Measurements from ENCODE around the gene INHBE.
"Not testable (repeated sequence)": the region's sequence is repeated elsewhere in the genome, so short reads cannot be mapped to it uniquely, and the experiment has no call there.

Gene INHBE

DNA sequence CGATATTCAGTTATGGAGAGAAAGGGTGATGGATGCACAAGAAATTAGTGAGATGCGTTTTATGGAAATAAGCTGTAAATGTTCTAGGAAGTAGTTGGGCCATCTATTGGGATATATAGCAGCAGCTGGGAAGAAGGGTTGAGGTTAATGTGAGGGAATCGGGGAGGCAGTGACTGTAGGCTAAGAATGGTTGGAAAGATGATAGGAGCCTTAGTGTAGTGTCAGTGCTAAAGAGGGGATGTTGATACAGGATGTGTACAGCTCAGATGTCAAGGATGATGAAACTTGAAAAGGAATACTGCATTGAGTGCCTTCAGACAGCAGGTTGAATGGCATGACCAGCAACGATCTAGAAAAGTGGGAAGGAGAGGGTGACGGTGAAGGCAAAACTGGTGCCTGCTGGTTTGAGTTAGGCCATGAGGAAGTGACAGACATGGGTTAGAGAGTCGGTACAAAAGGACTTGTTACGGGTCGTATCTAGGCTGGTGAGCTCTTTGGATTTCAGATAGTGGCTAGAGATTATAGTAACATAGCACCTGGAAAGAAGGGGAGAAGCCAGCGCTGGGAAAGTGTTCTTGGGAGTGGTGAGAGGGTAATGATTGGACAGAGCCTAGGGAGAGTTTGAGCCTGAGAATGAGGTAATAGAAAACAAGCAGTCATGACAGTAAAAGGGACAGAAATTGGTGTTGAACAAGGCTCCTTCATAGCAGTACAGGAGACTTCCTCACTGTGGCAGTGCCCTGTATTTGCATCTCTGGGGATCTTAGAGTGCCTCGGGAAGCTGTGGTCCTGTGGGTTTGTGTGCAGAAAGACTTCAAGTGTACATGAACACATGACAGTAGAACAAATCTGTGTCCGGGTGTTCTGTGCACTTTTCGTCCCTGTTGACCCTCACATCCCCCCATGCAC, 42.4 kb downstream of the INHBE start:
- no peak for TF ChIP-seq TAF1 (IDR thresholded peaks at IDR 0.05; ENCODE audit: borderline replicate concordance, low read depth, low read length)
- peak; percentile 15; the same call in 1 of the 2 replicates for TF ChIP-seq POLR2A (IDR thresholded peaks at IDR 0.05; ENCODE audit: low read depth, low read length)
- no peak for DNase-seq (ENCODE audit: insufficient read length)
- FAIRE-seq, result no peak

DNA sequence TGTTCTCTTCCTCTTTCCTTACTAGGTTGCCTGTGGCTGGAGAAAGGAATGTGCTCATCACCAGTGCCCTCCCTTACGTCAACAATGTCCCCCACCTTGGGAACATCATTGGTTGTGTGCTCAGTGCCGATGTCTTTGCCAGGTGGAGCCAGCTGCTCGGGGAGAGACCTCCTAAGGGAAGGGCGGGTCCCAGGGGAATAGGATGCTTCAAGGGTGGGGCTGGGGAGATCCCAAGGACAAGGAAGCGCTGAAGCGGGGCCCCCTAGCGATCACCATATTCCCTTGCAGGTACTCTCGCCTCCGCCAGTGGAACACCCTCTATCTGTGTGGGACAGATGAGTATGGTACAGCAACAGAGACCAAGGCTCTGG, 43.0 kb downstream of the INHBE start:
- FAIRE-seq (no peak), DNase-seq (ENCODE audit: insufficient read length) (no peak)
- TF ChIP-seq POLR2AphosphoS5 (IDR thresholded peaks at IDR 0.05; ENCODE audit: low read depth, low read length) (no peak), TAF1 (IDR thresholded peaks at IDR 0.05; ENCODE audit: borderline replicate concordance, low read depth, low read length) (no peak), POLR2A (IDR thresholded peaks at IDR 0.05; ENCODE audit: low read depth, low read length) (no peak; the same call in 1 of the 2 replicates)

DNA sequence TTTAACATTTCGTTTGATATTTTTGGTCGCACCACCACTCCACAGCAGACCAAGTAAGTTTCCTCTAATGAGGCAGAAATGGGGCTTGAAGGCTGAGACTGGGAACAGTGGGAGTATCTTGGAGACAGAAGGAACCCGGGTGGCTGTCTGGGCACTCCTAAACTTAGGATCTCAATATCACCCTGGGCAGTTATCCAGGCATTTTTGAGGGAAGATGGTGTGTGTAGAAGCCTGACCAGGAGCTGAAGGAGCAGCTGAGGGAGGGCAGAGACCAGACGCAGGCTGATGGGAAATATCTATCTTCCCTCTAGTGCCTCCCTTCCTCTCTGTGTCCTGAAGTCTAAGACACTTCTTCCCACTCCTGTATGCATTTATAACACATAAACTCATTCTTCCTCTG, 43.5 kb downstream of the INHBE start:
- no peak for TF ChIP-seq POLR2AphosphoS5 (IDR thresholded peaks at IDR 0.05; ENCODE audit: low read depth, low read length)
- no peak for TF ChIP-seq TAF1 (IDR thresholded peaks at IDR 0.05; ENCODE audit: borderline replicate concordance, low read depth, low read length)
- no peak for TF ChIP-seq POLR2A (IDR thresholded peaks at IDR 0.05; ENCODE audit: low read depth, low read length)
- no peak for DNase-seq (ENCODE audit: insufficient read length)
- FAIRE-seq, result no peak

DNA sequence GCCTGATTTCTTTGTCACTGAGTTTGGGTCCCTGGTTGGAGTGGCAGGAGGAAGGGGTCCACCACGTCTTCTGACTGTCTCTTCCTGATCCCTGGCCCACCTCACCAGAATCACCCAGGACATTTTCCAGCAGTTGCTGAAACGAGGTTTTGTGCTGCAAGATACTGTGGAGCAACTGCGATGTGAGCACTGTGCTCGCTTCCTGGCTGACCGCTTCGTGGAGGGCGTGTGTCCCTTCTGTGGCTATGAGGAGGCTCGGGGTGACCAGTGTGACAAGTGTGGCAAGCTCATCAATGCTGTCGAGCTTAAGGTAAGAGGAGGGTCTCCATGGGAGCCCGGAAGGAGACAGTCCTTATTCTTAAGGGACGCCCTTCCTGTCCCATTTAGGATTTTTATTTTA, 45.1 kb downstream of the INHBE start:
- DNase-seq (ENCODE audit: insufficient read length) (no peak), FAIRE-seq (no peak)
- TF ChIP-seq POLR2A (IDR thresholded peaks at IDR 0.05; ENCODE audit: low read depth, low read length) (no peak), POLR2AphosphoS5 (IDR thresholded peaks at IDR 0.05; ENCODE audit: low read depth, low read length) (no peak), TAF1 (IDR thresholded peaks at IDR 0.05; ENCODE audit: borderline replicate concordance, low read depth, low read length) (no peak)

DNA sequence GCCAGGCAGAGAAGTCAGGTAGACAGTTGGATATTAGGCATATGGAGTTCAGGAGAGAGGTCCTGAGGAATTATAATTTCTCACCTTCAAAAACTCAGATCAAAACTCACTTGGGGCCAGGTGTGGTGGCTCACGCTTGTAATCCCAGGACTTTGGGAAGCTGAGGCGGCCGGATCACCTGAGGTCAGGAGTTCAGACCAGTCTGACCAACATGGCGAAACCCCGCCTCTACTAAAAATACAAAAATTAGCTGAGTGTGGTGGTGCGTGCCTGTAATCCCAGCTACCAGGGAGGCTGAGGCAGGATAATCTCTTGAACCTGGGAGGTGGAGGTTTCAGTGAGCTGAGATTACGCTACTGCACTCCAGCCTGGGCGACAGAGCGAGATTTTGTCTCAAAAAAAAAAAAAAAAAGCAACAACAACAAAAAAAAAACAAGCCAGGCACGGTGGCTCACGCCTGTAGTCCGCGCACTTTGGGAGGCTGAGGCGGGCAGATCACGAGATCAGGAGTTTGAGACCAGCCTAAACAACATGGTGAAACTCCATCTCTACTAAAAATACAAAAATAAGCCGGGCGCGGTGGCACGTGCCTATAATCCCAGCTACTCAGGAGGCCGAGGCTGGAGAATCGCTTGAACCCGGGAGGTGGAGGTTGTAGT, 47.3 kb downstream of the INHBE start:
- not testable (repeated sequence) for DNase-seq (ENCODE audit: insufficient read length); FAIRE-seq

DNA sequence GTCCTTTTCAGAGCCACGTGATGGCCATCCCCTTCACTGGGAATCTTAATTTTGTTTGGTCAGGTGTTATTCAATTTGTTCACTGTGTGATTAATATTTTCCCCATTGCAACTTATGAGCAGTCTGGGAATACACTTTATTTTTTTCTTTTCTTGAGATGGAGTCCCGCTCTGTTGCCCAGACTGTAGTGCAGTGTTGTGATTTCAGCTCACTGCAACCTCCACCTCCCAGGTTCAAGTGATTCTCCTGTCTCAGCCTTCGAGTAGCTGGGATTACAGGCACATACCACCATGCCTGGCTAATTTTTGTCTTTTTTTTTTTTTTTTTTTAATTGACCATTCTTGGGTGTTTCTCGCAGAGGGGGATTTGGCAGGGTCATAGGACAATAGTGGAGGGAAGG, 51.4 kb downstream of the INHBE start:
- not testable (repeated sequence) for DNase-seq (ENCODE audit: insufficient read length); FAIRE-seq
